Measurements from ENCODE around the gene GALNT14.

- TF ChIP-seq CTCF (conservative IDR thresholded peaks at IDR 0.05; ENCODE audit: low read length): no peak
- TF ChIP-seq EZH2phosphoT487 (IDR thresholded peaks at IDR 0.05; ENCODE audit: borderline replicate concordance): no peak
These were observed 126.7 kb downstream of the GALNT14 start for GRCh38 chr2:31011587-31011986.
